HEK293 (cell line): ENCODE measurements around the gene PCBP2.

Experiments used
- CTCF ChIP-seq: fragments of 450-650 bp; formaldehyde crosslinking; IDR thresholded peaks from 2 replicates; pipeline ENCODE4 v1.5.1; 2016; ENCODE audit warnings: missing biosample characterization, missing genetic modification characterization
- SP2 ChIP-seq: fragments of 450-650 bp; formaldehyde crosslinking; IDR thresholded peaks from 2 replicates; pipeline ENCODE4 v1.5.1; 2016; ENCODE audit warnings: missing biosample characterization, missing genetic modification characterization
- TSHZ1 ChIP-seq: fragments of 450-650 bp; formaldehyde crosslinking; IDR thresholded peaks from 2 replicates; pipeline ENCODE4 v1.5.1; 2016; ENCODE audit warnings: missing biosample characterization, missing genetic modification characterization, borderline replicate concordance
- YY2 ChIP-seq: fragments of 450-650 bp; formaldehyde crosslinking; IDR thresholded peaks from 2 replicates; pipeline ENCODE4 v1.5.1; 2016; ENCODE audit warnings: missing biosample characterization, missing genetic modification characterization
- ZBTB21 ChIP-seq: fragments of 450-650 bp; formaldehyde crosslinking; IDR thresholded peaks from 2 replicates; pipeline ENCODE4 v1.5.1; 2017; ENCODE audit warnings: missing biosample characterization, missing genetic modification characterization
- ZNF121 ChIP-seq: fragments of 450-650 bp; formaldehyde crosslinking; IDR thresholded peaks from 2 replicates; pipeline ENCODE4 v1.5.1; 2016; ENCODE audit warnings: missing biosample characterization, missing genetic modification characterization
- ZNF214 ChIP-seq: fragments of 450-650 bp; formaldehyde crosslinking; IDR thresholded peaks from 2 replicates; pipeline ENCODE4 v1.5.1; 2017; ENCODE audit warnings: missing biosample characterization, mild to moderate bottlenecking, missing genetic modification characterization, borderline replicate concordance
- ZNF26 ChIP-seq: fragments of 450-650 bp; formaldehyde crosslinking; IDR thresholded peaks from 2 replicates; pipeline ENCODE4 v1.5.1; 2016; ENCODE audit warnings: missing biosample characterization, missing genetic modification characterization
- ZNF274 ChIP-seq, 2 experiments: fragments of 200-500 bp in 1 of 2; fragments of 450-650 bp in 1 of 2; sonication (Bioruptor generic) in 1 of 2; formaldehyde crosslinking in 1 of 2; IDR thresholded peaks; 2 replicates each; pipeline versions ENCODE4 v1.5.1 to v1.6.1; 2014 to 2016; ENCODE audit warnings: borderline replicate concordance in 1 of 2, inconsistent platforms in 1 of 2, low read length in 1 of 2, missing biosample characterization in 1 of 2, missing genetic modification characterization in 1 of 2
- ZNF398 ChIP-seq: fragments of 450-650 bp; formaldehyde crosslinking; IDR thresholded peaks from 2 replicates; pipeline ENCODE4 v1.5.1; 2017; ENCODE audit warnings: missing biosample characterization, missing genetic modification characterization
- ZNF623 ChIP-seq: fragments of 450-650 bp; formaldehyde crosslinking; IDR thresholded peaks from 2 replicates; pipeline ENCODE4 v1.5.1; 2016; ENCODE audit warnings: missing biosample characterization, missing genetic modification characterization
- ZNF692 ChIP-seq: fragments of 450-650 bp; formaldehyde crosslinking; IDR thresholded peaks from 2 replicates; pipeline ENCODE4 v1.5.1; 2016; ENCODE audit warnings: missing biosample characterization, missing genetic modification characterization
- ZNF843 ChIP-seq: fragments of 450-650 bp; formaldehyde crosslinking; IDR thresholded peaks from 2 replicates; pipeline ENCODE4 v1.5.1; 2016; ENCODE audit warnings: missing biosample characterization, missing genetic modification characterization

GRCh38 chr12:53414756-53415417 lies 37.0 kb upstream of the PCBP2 start:
- TF ChIP-seq ZNF26 (tag by site-specific recombination) = no peak
- TF ChIP-seq CTCF (tag by site-specific recombination) = no peak
- no peak for TF ChIP-seq TSHZ1
- no peak for TF ChIP-seq ZBTB21 (tag by site-specific recombination)
- TF ChIP-seq ZNF214 (tag by site-specific recombination) = no peak
- TF ChIP-seq ZNF121 (tag by site-specific recombination) = no peak
- no peak for TF ChIP-seq ZNF274 (IDR thresholded peaks at IDR 0.05; ENCODE audit: low read length)
- TF ChIP-seq ZNF274 (tag by site-specific recombination; IDR thresholded peaks at IDR 0.05; ENCODE audit: borderline replicate concordance) = no peak
- no peak for TF ChIP-seq ZNF623 (tag by site-specific recombination)
- no peak for TF ChIP-seq ZNF398 (tag by site-specific recombination)
- no peak for TF ChIP-seq ZNF843 (tag by site-specific recombination)
- TF ChIP-seq SP2 (tag by site-specific recombination) = no peak
- TF ChIP-seq ZNF692 = no peak
- no peak for TF ChIP-seq YY2
